Adrenal gland (tissue), 5 donors: ENCODE measurements around the gene MKNK1.

ENCODE experiments used
- POLR2A ChIP-seq, 2 donors: fragments of 450-650 bp; IDR thresholded peaks; one replicate each; pipeline ENCODE4 v1.6.1; 2017; ENCODE audit warnings: antibody characterized with exemption in 2 of 2, mild to moderate bottlenecking in 2 of 2, moderate library complexity in 1 of 2
- TF ChIP-seq, protein P1 (sequence below), 6 experiments: fragments of 450-650 bp in 4 of 6; fragments of 200-600 bp in 2 of 6; sonication (generic) in 1 of 6; IDR thresholded peaks; 1 replicate in 5 of 6; 2 replicates in 1 of 6; pipeline versions ENCODE4 v1.5.1 to v1.8.0; 2016 to 2021; ENCODE audit warnings: antibody characterized with exemption in 6 of 6, mild to moderate bottlenecking in 2 of 6, moderate library complexity in 1 of 6
- donor health status: DM: no; HTN: no; CAD: no.

DNA sequence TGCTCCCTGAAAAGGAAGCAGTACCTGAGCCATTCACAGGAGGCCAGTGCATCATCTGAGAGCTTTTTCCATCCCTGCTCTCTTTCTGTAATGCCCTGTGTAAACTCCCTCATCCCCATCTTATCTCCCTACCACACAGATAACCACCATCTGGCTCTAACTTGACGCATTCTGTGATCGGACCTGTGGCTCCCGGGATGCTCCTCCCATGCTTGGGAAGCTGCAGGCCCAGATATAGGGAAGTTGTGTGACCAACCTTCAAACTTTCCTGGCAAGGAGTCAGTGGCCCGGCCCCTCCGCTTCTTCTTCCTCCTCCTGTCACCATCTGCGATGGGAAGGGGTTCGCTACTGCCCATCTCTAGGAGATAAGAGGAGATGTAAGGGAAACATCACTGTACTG is 21.1 kb downstream of the MKNK1 start:
- TF ChIP-seq, protein P1, sequence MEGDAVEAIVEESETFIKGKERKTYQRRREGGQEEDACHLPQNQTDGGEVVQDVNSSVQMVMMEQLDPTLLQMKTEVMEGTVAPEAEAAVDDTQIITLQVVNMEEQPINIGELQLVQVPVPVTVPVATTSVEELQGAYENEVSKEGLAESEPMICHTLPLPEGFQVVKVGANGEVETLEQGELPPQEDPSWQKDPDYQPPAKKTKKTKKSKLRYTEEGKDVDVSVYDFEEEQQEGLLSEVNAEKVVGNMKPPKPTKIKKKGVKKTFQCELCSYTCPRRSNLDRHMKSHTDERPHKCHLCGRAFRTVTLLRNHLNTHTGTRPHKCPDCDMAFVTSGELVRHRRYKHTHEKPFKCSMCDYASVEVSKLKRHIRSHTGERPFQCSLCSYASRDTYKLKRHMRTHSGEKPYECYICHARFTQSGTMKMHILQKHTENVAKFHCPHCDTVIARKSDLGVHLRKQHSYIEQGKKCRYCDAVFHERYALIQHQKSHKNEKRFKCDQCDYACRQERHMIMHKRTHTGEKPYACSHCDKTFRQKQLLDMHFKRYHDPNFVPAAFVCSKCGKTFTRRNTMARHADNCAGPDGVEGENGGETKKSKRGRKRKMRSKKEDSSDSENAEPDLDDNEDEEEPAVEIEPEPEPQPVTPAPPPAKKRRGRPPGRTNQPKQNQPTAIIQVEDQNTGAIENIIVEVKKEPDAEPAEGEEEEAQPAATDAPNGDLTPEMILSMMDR (IDR thresholded peaks at IDR 0.05), result no peak
- TF ChIP-seq POLR2A (IDR thresholded peaks at IDR 0.05), result no peak
